ENCODE results near the gene PRDM16. TPM values are rescaled to one million over a fixed set of nuclear protein-coding genes. Genes with fewer than 3 reads are reported as not detected.

PRDM16 gene
- total RNA-seq, 1 experiment from 2014 or later, result 0.04 TPM

DNA sequence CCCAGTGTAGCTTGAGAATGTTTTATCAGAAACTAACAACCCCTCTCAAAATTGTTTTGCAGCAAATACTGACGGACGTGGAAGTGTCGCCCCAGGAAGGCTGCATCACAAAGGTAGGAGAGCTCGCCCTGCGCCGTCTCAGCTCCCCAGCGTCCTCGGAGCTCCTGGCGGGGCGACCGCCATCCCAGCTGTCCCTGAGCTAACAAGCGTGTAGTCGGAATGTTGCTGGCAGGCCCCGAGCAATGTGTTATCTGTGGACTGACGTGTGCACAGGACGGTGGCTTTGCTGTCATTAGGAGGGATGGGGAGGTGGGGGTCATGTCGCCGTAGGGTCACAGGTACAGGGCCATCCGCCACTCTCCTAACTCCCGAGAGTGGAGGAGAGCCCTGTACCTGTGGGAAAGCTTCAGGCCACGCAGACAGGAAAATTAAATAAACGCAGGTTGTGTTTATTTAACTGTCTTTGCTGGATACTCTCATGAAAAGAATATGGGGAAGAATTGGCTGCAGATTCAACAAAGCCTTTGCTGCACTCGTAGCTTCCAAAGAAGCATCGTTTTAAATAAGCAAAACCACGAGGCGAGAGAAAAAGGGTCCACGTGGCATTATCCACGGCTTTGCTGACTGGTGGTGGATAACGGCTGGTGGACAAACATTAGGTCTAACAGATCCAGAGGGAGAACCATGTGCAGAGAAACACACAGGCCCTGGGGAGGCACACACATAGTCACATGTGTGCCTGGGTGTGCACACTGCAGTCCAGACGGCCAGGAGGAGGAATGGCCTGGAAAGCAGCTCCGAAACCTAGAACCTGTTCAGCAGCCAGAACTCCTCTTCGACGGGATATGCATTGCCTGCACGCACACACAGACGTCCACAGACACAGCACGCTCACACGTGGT lies 175.3 kb downstream of the PRDM16 start:
- H3K27me3 ChIP-seq (ENCODE audit: low read length), result peaks cover 99% of the 10 kb centered on the region

DNA sequence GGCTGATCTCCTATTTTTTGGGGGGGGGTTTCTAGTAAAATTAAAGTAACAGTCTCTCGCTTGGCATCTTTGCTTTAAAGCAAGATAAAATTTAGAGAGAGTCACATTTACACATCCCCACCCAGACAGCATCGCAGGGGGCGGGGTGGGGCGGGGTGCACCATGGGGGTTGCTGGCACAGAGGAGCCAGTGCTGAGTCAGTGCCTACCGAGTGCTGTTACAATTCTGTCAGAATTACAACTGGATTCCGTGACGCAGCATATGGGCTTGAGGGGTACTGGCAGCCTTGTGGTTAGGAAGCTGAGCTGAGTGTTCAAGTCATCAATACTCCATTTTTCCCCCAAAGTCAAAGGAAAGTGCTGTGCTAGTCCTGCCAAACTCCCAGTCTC lies 175.9 kb downstream of the PRDM16 start:
- no peaks in the 10 kb centered on the region for H3K79me2 ChIP-seq (ENCODE audit: low read length)
- 0 out of 2 replicates have a peak, but pooled peaks cover 5% of the 10 kb centered on the region for H3K4me1 ChIP-seq (ENCODE audit: insufficient read depth, low read length)
- peak overlapping the region; percentile 18; the same call in 1 of the 2 replicates for H3K4me2 ChIP-seq (ENCODE audit: low read length)
- H3K27me3 ChIP-seq (ENCODE audit: low read length), result peaks cover 99% of the 10 kb centered on the region
- intact Hi-C loops (cut with micrococcal nuclease), result no loop called here
- H2AFZ ChIP-seq (ENCODE audit: low read length), result no peak overlapping the region
- ChIA-PET POLR2A (ENCODE audit: unreplicated experiment) (no interaction called here), CTCF (no interaction called here)
- H3K36me3 ChIP-seq (ENCODE audit: low read depth, low read length), result no peaks in the 10 kb centered on the region
- no peaks in the 10 kb centered on the region for H3K9me2 ChIP-seq (replicated peaks; ENCODE audit: low read length)
- no TSS peak for BruUV-seq (replicated peaks)
- no peak for TF ChIP-seq EZH2phosphoT487 (IDR thresholded peaks at IDR 0.05; ENCODE audit: borderline replicate concordance, low read length)
- no peak for TF ChIP-seq EZH2 (IDR thresholded peaks at IDR 0.05; ENCODE audit: low read length, unreplicated experiment)
- TF ChIP-seq, protein P1, sequence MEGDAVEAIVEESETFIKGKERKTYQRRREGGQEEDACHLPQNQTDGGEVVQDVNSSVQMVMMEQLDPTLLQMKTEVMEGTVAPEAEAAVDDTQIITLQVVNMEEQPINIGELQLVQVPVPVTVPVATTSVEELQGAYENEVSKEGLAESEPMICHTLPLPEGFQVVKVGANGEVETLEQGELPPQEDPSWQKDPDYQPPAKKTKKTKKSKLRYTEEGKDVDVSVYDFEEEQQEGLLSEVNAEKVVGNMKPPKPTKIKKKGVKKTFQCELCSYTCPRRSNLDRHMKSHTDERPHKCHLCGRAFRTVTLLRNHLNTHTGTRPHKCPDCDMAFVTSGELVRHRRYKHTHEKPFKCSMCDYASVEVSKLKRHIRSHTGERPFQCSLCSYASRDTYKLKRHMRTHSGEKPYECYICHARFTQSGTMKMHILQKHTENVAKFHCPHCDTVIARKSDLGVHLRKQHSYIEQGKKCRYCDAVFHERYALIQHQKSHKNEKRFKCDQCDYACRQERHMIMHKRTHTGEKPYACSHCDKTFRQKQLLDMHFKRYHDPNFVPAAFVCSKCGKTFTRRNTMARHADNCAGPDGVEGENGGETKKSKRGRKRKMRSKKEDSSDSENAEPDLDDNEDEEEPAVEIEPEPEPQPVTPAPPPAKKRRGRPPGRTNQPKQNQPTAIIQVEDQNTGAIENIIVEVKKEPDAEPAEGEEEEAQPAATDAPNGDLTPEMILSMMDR (conservative IDR thresholded peaks at IDR 0.05; ENCODE audit: low read depth, low read length), result no peak
- no peaks in the 10 kb centered on the region for H4K20me1 ChIP-seq (ENCODE audit: low read length)
- H3K9me3 ChIP-seq (ENCODE audit: low read length), result no peaks in the 10 kb centered on the region
- no peak overlapping the region for H3K27ac ChIP-seq (ENCODE audit: low read length)
- H3K9ac ChIP-seq (ENCODE audit: low read length), result no peak overlapping the region
- no peak overlapping the region for H3K4me3 ChIP-seq (ENCODE audit: low read length)
- ATAC-seq (peak; percentile 33), DNase-seq (no peak)
- H3F3A ChIP-seq (ENCODE audit: low read length, unreplicated experiment), result no peaks in the 10 kb centered on the region

More for the DNA sequence above, 175.3 kb downstream of the PRDM16 start:
- CTCF ChIA-PET, result no interaction called here
- H2AFZ ChIP-seq (ENCODE audit: low read length), result no peak overlapping the region
- POLR2A ChIA-PET (ENCODE audit: unreplicated experiment), result no interaction called here
- BruUV-seq (replicated peaks), result no TSS peak
- no peaks in the 10 kb centered on the region for H3K9me2 ChIP-seq (replicated peaks; ENCODE audit: low read length)
- no peaks in the 10 kb centered on the region for H3F3A ChIP-seq (ENCODE audit: low read length, unreplicated experiment)
- no peak overlapping the region for H3K4me3 ChIP-seq (ENCODE audit: low read length)
- H3K4me2 ChIP-seq (ENCODE audit: low read length), result no peak overlapping the region
- H3K9me3 ChIP-seq (ENCODE audit: low read length), result no peaks in the 10 kb centered on the region
- H3K4me1 ChIP-seq (ENCODE audit: insufficient read depth, low read length), result 0 out of 2 replicates have a peak, but pooled peaks cover 5% of the 10 kb centered on the region
- no peaks in the 10 kb centered on the region for H3K36me3 ChIP-seq (ENCODE audit: low read depth, low read length)
- H3K79me2 ChIP-seq (ENCODE audit: low read length), result no peaks in the 10 kb centered on the region
- ATAC-seq, result peak; percentile 23; the same call in 1 of the 2 replicates
- H3K27ac ChIP-seq (ENCODE audit: low read length), result no peak overlapping the region
- DNase-seq, result no peak
- H4K20me1 ChIP-seq (ENCODE audit: low read length), result no peaks in the 10 kb centered on the region
- intact Hi-C loops (cut with micrococcal nuclease), result no loop called here
- peak; percentile 70 for TF ChIP-seq EZH2 (IDR thresholded peaks at IDR 0.05; ENCODE audit: low read length, unreplicated experiment)
- TF ChIP-seq, protein P1 (conservative IDR thresholded peaks at IDR 0.05; ENCODE audit: low read depth, low read length), result no peak
- no peak; the same call in 1 of the 2 replicates for TF ChIP-seq EZH2phosphoT487 (IDR thresholded peaks at IDR 0.05; ENCODE audit: borderline replicate concordance, low read length)
- H3K9ac ChIP-seq (ENCODE audit: low read length), result no peak overlapping the region

DNA sequence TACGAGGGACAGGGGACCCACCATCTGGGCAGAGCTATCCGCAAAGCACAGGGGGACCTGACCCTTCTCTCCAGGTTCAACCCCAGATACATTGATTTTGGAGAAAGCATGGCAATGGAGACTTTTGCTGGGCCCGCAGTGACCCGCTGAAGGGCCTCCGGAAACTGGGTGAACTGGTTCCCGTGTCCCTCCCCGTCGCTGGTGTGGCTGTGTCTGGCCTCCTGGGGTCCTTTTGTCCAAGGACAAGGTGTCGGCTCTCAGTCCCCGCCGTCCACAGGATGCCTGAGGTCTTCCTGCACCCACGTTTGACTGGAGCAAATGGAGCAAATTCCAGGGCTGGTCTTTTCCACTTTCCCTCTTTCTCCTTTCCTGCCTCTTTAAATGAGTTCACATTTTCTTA lies 176.3 kb downstream of the PRDM16 start:
- BruUV-seq (replicated peaks), result no TSS peak
- CTCF ChIA-PET, result no interaction called here

More for the DNA sequence above, 176.3 kb downstream of the PRDM16 start:
- TF ChIP-seq EZH2 (IDR thresholded peaks at IDR 0.05; ENCODE audit: low read length, unreplicated experiment) (no peak), EZH2phosphoT487 (IDR thresholded peaks at IDR 0.05; ENCODE audit: borderline replicate concordance, low read length) (no peak)
- TF ChIP-seq, protein P1 (conservative IDR thresholded peaks at IDR 0.05; ENCODE audit: low read depth, low read length), result no peak
- H3K9me3 ChIP-seq (ENCODE audit: low read length), result no peaks in the 10 kb centered on the region
- H3K36me3 ChIP-seq (ENCODE audit: low read depth, low read length), result no peaks in the 10 kb centered on the region
- H3K79me2 ChIP-seq (ENCODE audit: low read length), result no peaks in the 10 kb centered on the region
- no peak overlapping the region for H3K4me3 ChIP-seq (ENCODE audit: low read length)
- no peak overlapping the region for H2AFZ ChIP-seq (ENCODE audit: low read length)
- H3K9ac ChIP-seq (ENCODE audit: low read length), result no peak overlapping the region
- H3F3A ChIP-seq (ENCODE audit: low read length, unreplicated experiment), result no peaks in the 10 kb centered on the region
- H3K4me1 ChIP-seq (ENCODE audit: insufficient read depth, low read length), result 0 out of 2 replicates have a peak, but pooled peaks cover 5% of the 10 kb centered on the region
- H4K20me1 ChIP-seq (ENCODE audit: low read length), result no peaks in the 10 kb centered on the region
- peak overlapping the region; percentile 18; the same call in 1 of the 2 replicates for H3K4me2 ChIP-seq (ENCODE audit: low read length)
- POLR2A ChIA-PET (ENCODE audit: unreplicated experiment), result no interaction called here
- H3K9me2 ChIP-seq (replicated peaks; ENCODE audit: low read length), result no peaks in the 10 kb centered on the region
- H3K27me3 ChIP-seq (ENCODE audit: low read length), result peaks cover 99% of the 10 kb centered on the region
- no peak overlapping the region for H3K27ac ChIP-seq (ENCODE audit: low read length)
- no peak for DNase-seq
- intact Hi-C loops (cut with micrococcal nuclease), result no loop called here
- ATAC-seq, result no peak
